Breast epithelium (tissue), 3 donors: ENCODE data around the gene FCER1G.

Experiments used
- CTCF ChIP-seq, 3 donors: fragments of 450-650 bp; IDR thresholded peaks; one replicate each; pipeline ENCODE4 v1.5.1; 2016 to 2017; ENCODE audit warnings: antibody characterized with exemption in 3 of 3, mild to moderate bottlenecking in 3 of 3, moderate library complexity in 3 of 3
- POLR2A ChIP-seq: fragments of 450-650 bp; IDR thresholded peaks from one replicate; pipeline ENCODE4 v1.6.1; 2016; ENCODE audit warnings: antibody characterized with exemption, mild to moderate bottlenecking, moderate library complexity
- POLR2AphosphoS5 ChIP-seq, 3 donors: sonication (generic); formaldehyde crosslinking; IDR thresholded peaks; one replicate each; pipeline ENCODE4 v1.6.1; 2017; ENCODE audit warnings: antibody characterized with exemption in 3 of 3

- TF ChIP-seq POLR2A (no peak), CTCF (IDR thresholded peaks at IDR 0.05) (no peak), POLR2AphosphoS5 (IDR thresholded peaks at IDR 0.05) (no peak)
Observed at GRCh38 chr1:161197560-161198193, 17.4 kb upstream of the FCER1G start.
